ENCODE measurements around the gene FUT3.

DNA sequence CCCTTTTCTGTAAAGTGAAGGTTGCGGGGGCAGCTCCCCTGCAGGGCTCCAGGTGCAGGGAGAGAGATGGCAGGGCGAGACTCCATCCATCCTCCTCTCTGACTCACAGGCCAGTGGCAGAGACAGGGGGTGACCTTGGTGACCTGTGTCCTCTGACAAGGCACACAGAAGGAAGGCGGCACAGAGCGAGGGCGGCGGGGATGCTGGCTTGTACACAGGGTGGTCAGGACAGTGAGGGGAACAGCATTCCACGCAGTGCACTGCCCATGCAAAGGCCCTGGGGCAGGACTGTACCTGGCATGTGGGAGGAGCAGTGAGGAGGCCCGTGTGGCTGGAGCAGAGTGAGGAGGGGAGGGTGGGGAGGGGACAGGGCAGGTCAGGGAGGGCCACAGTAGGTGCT is 44.6 kb upstream of the FUT3 start:
- TF ChIP-seq ZNF24 (IDR thresholded peaks at IDR 0.05) (no peak), ELF1 (tag; IDR thresholded peaks at IDR 0.05) (no peak), HIVEP1 (CRISPR knock-in tag; IDR thresholded peaks at IDR 0.05) (no peak), JUNB (CRISPR knock-in tag; conservative IDR thresholded peaks at IDR 0.05) (no peak), FOXK2 (conservative IDR thresholded peaks at IDR 0.05 in 1 of 2, IDR thresholded peaks at IDR 0.05 in 1 of 2; ENCODE audit: low read depth in 2 of 2) (no peak), NFE2 (IDR thresholded peaks at IDR 0.05; ENCODE audit: low read depth) (no peak), FOSL1 (tag; conservative IDR thresholded peaks at IDR 0.05) (no peak), FOS (IDR thresholded peaks at IDR 0.05; ENCODE audit: extremely low read depth, insufficient read length) (no peak), TRIM24 (IDR thresholded peaks at IDR 0.05) (no peak), POLR2AphosphoS5 (IDR thresholded peaks at IDR 0.05; ENCODE audit: control insufficient read depth, insufficient read depth, low read depth, low read length) (no peak), NFIX (CRISPR knock-in tag; IDR thresholded peaks at IDR 0.05; ENCODE audit: low read depth) (no peak), GTF2F1 (IDR thresholded peaks at IDR 0.05; ENCODE audit: low read depth, low read length) (no peak)
- TF ChIP-seq, protein P1, sequence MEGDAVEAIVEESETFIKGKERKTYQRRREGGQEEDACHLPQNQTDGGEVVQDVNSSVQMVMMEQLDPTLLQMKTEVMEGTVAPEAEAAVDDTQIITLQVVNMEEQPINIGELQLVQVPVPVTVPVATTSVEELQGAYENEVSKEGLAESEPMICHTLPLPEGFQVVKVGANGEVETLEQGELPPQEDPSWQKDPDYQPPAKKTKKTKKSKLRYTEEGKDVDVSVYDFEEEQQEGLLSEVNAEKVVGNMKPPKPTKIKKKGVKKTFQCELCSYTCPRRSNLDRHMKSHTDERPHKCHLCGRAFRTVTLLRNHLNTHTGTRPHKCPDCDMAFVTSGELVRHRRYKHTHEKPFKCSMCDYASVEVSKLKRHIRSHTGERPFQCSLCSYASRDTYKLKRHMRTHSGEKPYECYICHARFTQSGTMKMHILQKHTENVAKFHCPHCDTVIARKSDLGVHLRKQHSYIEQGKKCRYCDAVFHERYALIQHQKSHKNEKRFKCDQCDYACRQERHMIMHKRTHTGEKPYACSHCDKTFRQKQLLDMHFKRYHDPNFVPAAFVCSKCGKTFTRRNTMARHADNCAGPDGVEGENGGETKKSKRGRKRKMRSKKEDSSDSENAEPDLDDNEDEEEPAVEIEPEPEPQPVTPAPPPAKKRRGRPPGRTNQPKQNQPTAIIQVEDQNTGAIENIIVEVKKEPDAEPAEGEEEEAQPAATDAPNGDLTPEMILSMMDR (IDR thresholded peaks at IDR 0.05 in 2 of 3, conservative IDR thresholded peaks at IDR 0.05 in 1 of 3; ENCODE audit: insufficient read depth in 2 of 3, low read depth in 1 of 3, low read length in 3 of 3), result no peak
- TF ChIP-seq, protein P2, sequence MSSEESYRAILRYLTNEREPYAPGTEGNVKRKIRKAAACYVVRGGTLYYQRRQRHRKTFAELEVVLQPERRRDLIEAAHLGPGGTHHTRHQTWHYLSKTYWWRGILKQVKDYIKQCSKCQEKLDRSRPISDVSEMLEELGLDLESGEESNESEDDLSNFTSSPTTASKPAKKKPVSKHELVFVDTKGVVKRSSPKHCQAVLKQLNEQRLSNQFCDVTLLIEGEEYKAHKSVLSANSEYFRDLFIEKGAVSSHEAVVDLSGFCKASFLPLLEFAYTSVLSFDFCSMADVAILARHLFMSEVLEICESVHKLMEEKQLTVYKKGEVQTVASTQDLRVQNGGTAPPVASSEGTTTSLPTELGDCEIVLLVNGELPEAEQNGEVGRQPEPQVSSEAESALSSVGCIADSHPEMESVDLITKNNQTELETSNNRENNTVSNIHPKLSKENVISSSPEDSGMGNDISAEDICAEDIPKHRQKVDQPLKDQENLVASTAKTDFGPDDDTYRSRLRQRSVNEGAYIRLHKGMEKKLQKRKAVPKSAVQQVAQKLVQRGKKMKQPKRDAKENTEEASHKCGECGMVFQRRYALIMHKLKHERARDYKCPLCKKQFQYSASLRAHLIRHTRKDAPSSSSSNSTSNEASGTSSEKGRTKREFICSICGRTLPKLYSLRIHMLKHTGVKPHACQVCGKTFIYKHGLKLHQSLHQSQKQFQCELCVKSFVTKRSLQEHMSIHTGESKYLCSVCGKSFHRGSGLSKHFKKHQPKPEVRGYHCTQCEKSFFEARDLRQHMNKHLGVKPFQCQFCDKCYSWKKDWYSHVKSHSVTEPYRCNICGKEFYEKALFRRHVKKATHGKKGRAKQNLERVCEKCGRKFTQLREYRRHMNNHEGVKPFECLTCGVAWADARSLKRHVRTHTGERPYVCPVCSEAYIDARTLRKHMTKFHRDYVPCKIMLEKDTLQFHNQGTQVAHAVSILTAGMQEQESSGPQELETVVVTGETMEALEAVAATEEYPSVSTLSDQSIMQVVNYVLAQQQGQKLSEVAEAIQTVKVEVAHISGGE (CRISPR knock-in tag; IDR thresholded peaks at IDR 0.05), result no peak

Measured in K562 (cell line).